Measurements from ENCODE around the gene SMIM35. TPM values are rescaled to one million over a fixed set of nuclear protein-coding genes. Genes with fewer than 3 reads are reported as not detected.

Gene SMIM35
- total RNA-seq, 3 donors from 2014 or later (not counting 1 experiment from before 2014, with no cell fraction given): 0.30 to 0.68 (median 0.33) TPM

DNA sequence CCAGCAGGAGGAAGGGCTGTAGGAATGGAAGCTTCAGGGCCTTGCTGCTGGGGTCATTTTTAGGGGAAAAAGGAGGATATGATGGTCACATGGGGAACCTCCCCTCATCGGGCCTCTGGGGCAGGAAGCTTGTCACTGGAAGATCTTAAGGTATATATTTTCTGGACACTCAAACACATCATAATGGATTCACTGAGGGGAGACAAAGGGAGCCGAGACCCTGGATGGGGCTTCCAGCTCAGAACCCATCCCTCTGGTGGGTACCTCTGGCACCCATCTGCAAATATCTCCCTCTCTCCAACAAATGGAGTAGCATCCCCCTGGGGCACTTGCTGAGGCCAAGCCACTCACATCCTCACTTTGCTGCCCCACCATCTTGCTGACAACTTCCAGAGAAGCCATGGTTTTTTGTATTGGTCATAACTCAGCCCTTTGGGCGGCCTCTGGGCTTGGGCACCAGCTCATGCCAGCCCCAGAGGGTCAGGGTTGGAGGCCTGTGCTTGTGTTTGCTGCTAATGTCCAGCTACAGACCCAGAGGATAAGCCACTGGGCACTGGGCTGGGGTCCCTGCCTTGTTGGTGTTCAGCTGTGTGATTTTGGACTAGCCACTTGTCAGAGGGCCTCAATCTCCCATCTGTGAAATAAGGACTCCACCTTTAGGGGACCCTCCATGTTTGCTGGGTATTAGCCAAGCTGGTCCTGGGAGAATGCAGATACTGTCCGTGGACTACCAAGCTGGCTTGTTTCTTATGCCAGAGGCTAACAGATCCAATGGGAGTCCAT lies 86.5 kb downstream of the SMIM35 start:
- H3K9me3 ChIP-seq (ENCODE audit: control insufficient read depth, insufficient read depth, low read length): no peaks in the 10 kb centered on the region
- TF ChIP-seq, protein P1, sequence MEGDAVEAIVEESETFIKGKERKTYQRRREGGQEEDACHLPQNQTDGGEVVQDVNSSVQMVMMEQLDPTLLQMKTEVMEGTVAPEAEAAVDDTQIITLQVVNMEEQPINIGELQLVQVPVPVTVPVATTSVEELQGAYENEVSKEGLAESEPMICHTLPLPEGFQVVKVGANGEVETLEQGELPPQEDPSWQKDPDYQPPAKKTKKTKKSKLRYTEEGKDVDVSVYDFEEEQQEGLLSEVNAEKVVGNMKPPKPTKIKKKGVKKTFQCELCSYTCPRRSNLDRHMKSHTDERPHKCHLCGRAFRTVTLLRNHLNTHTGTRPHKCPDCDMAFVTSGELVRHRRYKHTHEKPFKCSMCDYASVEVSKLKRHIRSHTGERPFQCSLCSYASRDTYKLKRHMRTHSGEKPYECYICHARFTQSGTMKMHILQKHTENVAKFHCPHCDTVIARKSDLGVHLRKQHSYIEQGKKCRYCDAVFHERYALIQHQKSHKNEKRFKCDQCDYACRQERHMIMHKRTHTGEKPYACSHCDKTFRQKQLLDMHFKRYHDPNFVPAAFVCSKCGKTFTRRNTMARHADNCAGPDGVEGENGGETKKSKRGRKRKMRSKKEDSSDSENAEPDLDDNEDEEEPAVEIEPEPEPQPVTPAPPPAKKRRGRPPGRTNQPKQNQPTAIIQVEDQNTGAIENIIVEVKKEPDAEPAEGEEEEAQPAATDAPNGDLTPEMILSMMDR (IDR thresholded peaks at IDR 0.05): no peak
- Mint-ChIP-seq H3K4me1 (peaks cover 83 to 92% of the 10 kb centered on the region in 2 donors), H3K36me3 (peaks cover 19% of the 10 kb centered on the region), H3K27me3 (ENCODE audit: low read depth in 2 of 2) (no peaks in the 10 kb centered on the region), H3K27ac (peak overlapping the region; percentile 93 to 97), H3K9me3 (peaks cover 0 to 6% of the 10 kb centered on the region in 2 donors), H3K4me3 (peak overlapping the region; percentile 66)
- no peak overlapping the region for H3K4me3 ChIP-seq (ENCODE audit: low read length)
- intact Hi-C loops (cut with micrococcal nuclease): loop anchor here (10.0 kb wide), 1 partner anchor 225 kb away; the partner anchor contains the start of gene JAML
- ATAC-seq: no peak
- H3K27ac ChIP-seq (ENCODE audit: low read length): peak overlapping the region; percentile 75
- DNase-seq: peak in 1 of 2 donors; percentile 14
- H3K36me3 ChIP-seq (ENCODE audit: control insufficient read depth, insufficient read depth, low read length): peaks cover 63% of the 10 kb centered on the region
- H3K4me1 ChIP-seq (ENCODE audit: control insufficient read depth, insufficient read depth, low read length): peaks cover 89% of the 10 kb centered on the region
- 93% methylated on average over 4 of the region's 4 CpGs for WGBS (ENCODE audit: insufficient coverage)
- no peaks in the 10 kb centered on the region for H3K27me3 ChIP-seq (ENCODE audit: control insufficient read depth, insufficient read depth, low read length)

DNA sequence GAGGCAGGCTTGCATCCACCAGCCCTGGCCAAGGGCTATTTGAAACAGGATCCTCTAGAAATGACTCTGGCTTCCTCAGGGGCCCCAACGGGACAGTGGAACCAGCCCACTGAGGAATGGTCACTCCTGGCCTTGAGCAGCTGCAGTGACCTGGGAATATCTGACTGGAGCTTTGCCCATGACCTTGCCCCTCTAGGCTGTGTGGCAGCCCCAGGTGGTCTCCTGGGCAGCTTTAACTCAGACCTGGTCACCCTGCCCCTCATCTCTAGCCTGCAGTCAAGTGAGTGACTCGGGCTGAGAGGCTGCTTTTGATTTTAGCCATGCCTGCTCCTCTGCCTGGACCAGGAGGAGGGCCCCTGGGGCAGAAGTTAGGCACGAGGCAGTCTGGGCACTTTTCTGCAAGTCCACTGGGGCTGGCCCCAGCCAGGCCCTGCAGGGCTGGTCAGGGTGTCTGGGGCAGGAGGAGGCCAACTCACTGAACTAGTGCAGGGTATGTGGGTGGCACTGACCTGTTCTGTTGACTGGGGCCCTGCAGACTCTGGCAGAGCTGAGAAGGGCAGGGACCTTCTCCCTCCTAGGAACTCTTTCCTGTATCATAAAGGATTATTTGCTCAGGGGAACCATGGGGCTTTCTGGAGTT lies 87.3 kb downstream of the SMIM35 start:
- Histone ChIP-seq H3K9me3 (ENCODE audit: control insufficient read depth, insufficient read depth, low read length) (no peaks in the 10 kb centered on the region), H3K36me3 (ENCODE audit: control insufficient read depth, insufficient read depth, low read length) (peaks cover 70% of the 10 kb centered on the region), H3K4me3 (ENCODE audit: low read length) (no peak overlapping the region), H3K27ac (ENCODE audit: low read length) (peak overlapping the region; percentile 75), H3K27me3 (ENCODE audit: control insufficient read depth, insufficient read depth, low read length) (no peaks in the 10 kb centered on the region), H3K4me1 (ENCODE audit: control insufficient read depth, insufficient read depth, low read length) (peaks cover 87% of the 10 kb centered on the region)
- ATAC-seq (no peak), DNase-seq (peak in 1 of 2 donors; percentile 15)
- Mint-ChIP-seq H3K9me3 (peaks cover 0 to 6% of the 10 kb centered on the region in 2 donors), H3K36me3 (peaks cover 19% of the 10 kb centered on the region), H3K4me3 (peak overlapping the region; percentile 66), H3K27ac (peak overlapping the region; percentile 93 to 97), H3K27me3 (ENCODE audit: low read depth in 2 of 2) (no peaks in the 10 kb centered on the region), H3K4me1 (peaks cover 83 to 91% of the 10 kb centered on the region in 2 donors)
- TF ChIP-seq, protein P1 (IDR thresholded peaks at IDR 0.05): no peak
- intact Hi-C loops (cut with micrococcal nuclease): no loop called here
- WGBS (ENCODE audit: insufficient coverage): 77% methylated on average over 3 of the region's 3 CpGs

DNA sequence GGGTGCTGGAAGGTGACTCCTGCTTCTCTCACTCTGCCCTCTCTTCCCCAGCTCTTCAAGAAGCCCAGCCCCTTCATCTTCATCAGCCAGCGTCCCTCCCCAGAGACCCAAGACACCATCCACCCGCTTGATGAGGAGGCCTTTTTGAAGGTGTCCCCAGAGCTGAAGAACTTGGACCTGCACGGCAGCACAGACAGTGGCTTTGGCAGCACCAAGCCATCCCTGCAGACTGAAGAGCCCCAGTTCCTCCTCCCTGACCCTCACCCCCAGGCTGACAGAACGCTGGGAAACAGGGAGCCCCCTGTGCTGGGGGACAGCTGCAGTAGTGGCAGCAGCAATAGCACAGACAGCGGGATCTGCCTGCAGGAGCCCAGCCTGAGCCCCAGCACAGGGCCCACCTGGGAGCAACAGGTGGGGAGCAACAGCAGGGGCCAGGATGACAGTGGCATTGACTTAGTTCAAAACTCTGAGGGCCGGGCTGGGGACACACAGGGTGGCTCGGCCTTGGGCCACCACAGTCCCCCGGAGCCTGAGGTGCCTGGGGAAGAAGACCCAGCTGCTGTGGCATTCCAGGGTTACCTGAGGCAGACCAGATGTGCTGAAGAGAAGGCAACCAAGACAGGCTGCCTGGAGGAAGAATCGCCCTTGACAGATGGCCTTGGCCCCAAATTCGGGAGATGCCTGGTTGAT lies 88.0 kb downstream of the SMIM35 start:
- H3K27me3 Mint-ChIP-seq (ENCODE audit: low read depth in 2 of 2): no peaks in the 10 kb centered on the region
- H3K27ac Mint-ChIP-seq: peak overlapping the region; percentile 93 to 97
- peaks cover 0 to 3% of the 10 kb centered on the region in 2 donors for H3K9me3 Mint-ChIP-seq
- no peaks in the 10 kb centered on the region for H3K27me3 ChIP-seq (ENCODE audit: control insufficient read depth, insufficient read depth, low read length)
- peak in 1 of 2 donors; percentile 13 for DNase-seq
- no peaks in the 10 kb centered on the region for H3K9me3 ChIP-seq (ENCODE audit: control insufficient read depth, insufficient read depth, low read length)
- peak overlapping the region; percentile 13 for H3K4me3 Mint-ChIP-seq
- peaks cover 19% of the 10 kb centered on the region for H3K36me3 Mint-ChIP-seq
- H3K27ac ChIP-seq (ENCODE audit: low read length): no peak overlapping the region
- H3K36me3 ChIP-seq (ENCODE audit: control insufficient read depth, insufficient read depth, low read length): peaks cover 77% of the 10 kb centered on the region
- no peak overlapping the region for H3K4me3 ChIP-seq (ENCODE audit: low read length)
- no peak for ATAC-seq
- H3K4me1 Mint-ChIP-seq: peaks cover 83 to 90% of the 10 kb centered on the region in 2 donors
- intact Hi-C loops (cut with micrococcal nuclease): no loop called here
- TF ChIP-seq, protein P1 (IDR thresholded peaks at IDR 0.05): no peak
- 90% methylated on average over 10 of the region's 10 CpGs for WGBS (ENCODE audit: insufficient coverage)
- peaks cover 87% of the 10 kb centered on the region for H3K4me1 ChIP-seq (ENCODE audit: control insufficient read depth, insufficient read depth, low read length)

Data from natural killer cell (primary cell).